ENCODE results near the gene NFIB.

- TF ChIP-seq YY1 (IDR thresholded peaks at IDR 0.05; ENCODE audit: insufficient read depth, insufficient read length) (no peak), SUZ12 (IDR thresholded peaks at IDR 0.05; ENCODE audit: extremely low read depth, insufficient read depth, insufficient read length) (no peak)
Observed at GRCh38 chr9:14170973-14171596, 142.9 kb downstream of the NFIB start.

Data from NT2/D1 (cell line).